ENCODE results near the gene PRKCB. TPM values are rescaled to one million over a fixed set of nuclear protein-coding genes. Genes with fewer than 3 reads are reported as not detected.

PRKCB gene
- total RNA-seq, 4 donors from 2014 or later, result 7.4 to 21.6 (median 12.9) TPM

- 75 to 78% methylated on average over 6 of the region's 6 CpGs for WGBS, 2 donors
- intact Hi-C loops (cut with DNase I; ENCODE audit: low total_unique reads), result no loop called here
- peak in 1 of 2 donors; percentile 32 for DNase-seq (ENCODE audit: low spot score in 2 of 2)
These were observed 13.7 kb upstream of the PRKCB start for GRCh38 chr16:23821875-23822688.

GRCh38 chr16:23823475-23824384, 12.1 kb upstream of the PRKCB start:
- H3K4me3 ChIP-seq (ENCODE audit: low read depth, poor library complexity, severe bottlenecking), result no peak overlapping the region
- peak in 1 of 2 donors; percentile 45 for DNase-seq (ENCODE audit: low spot score in 2 of 2)
- WGBS, 2 donors, result 64 to 67% methylated on average over 9 of the region's 9 CpGs
- TF ChIP-seq CTCF (IDR thresholded peaks at IDR 0.05), result no peak
- TF ChIP-seq POLR2A (IDR thresholded peaks at IDR 0.05), result no peak
- intact Hi-C loops (cut with DNase I; ENCODE audit: low total_unique reads), result no loop called here

More at GRCh38 chr16:23821875-23822688, 13.7 kb upstream of the PRKCB start:
- H3K4me3 ChIP-seq (ENCODE audit: low read depth, poor library complexity, severe bottlenecking), result no peak overlapping the region
- TF ChIP-seq CTCF (IDR thresholded peaks at IDR 0.05), result no peak
- TF ChIP-seq POLR2A (IDR thresholded peaks at IDR 0.05), result no peak

- no peak overlapping the region for H3K4me3 ChIP-seq (ENCODE audit: low read depth, poor library complexity, severe bottlenecking)
- peak in 1 of 2 donors; percentile 15 for DNase-seq (ENCODE audit: low spot score in 2 of 2)
- WGBS, 2 donors, result 55 to 63% methylated on average over 4 of the region's 4 CpGs
- intact Hi-C loops (cut with DNase I; ENCODE audit: low total_unique reads), result no loop called here
- no peak for TF ChIP-seq CTCF (IDR thresholded peaks at IDR 0.05)
- TF ChIP-seq POLR2A (IDR thresholded peaks at IDR 0.05), result no peak
These were observed 10.9 kb upstream of the PRKCB start for GRCh38 chr16:23824909-23825308.

GRCh38 chr16:23826528-23827045, 9.2 kb upstream of the PRKCB start:
- DNase-seq (ENCODE audit: low spot score in 2 of 2), result peak; percentile 3 to 16
- no peak overlapping the region for H3K4me3 ChIP-seq (ENCODE audit: low read depth, poor library complexity, severe bottlenecking)
- no peak for TF ChIP-seq POLR2A (IDR thresholded peaks at IDR 0.05)
- no peak for TF ChIP-seq CTCF (IDR thresholded peaks at IDR 0.05)
- intact Hi-C loops (cut with DNase I; ENCODE audit: low total_unique reads), result no loop called here
- 53 to 59% methylated on average over 6 of the region's 6 CpGs for WGBS, 2 donors

- no peak for DNase-seq (ENCODE audit: low spot score in 2 of 2)
- WGBS, 2 donors, result 57 to 58% methylated on average over 4 of the region's 4 CpGs
- no peak overlapping the region for H3K4me3 ChIP-seq (ENCODE audit: low read depth, poor library complexity, severe bottlenecking)
- no peak for TF ChIP-seq POLR2A (IDR thresholded peaks at IDR 0.05)
- no peak for TF ChIP-seq CTCF (IDR thresholded peaks at IDR 0.05)
- intact Hi-C loops (cut with DNase I; ENCODE audit: low total_unique reads), result no loop called here
These were observed 8.7 kb upstream of the PRKCB start for GRCh38 chr16:23827057-23827456.
